Measurements from ENCODE around the gene NOPCHAP1. TPM values are rescaled to one million over a fixed set of nuclear protein-coding genes. Genes with fewer than 3 reads are reported as not detected.
"Not testable (repeated sequence)": the region's sequence is repeated elsewhere in the genome, so short reads cannot be mapped to it uniquely, and the experiment has no call there.

The NOPCHAP1 gene
- total and polyA plus RNA-seq, 2 of the 4 experiments (the other 2 are of a cell fraction) = 5.6 to 9.3 TPM

- Histone ChIP-seq H3K27ac (ENCODE audit: insufficient read depth, low read length) (no peak overlapping the region), H3K27me3 (ENCODE audit: control insufficient read depth, insufficient read depth, low read length) (peaks cover 3% of the 10 kb centered on the region), H3K79me1 (ENCODE audit: low read depth in 1 of 2, low read length in 2 of 2) (no peaks in the 10 kb centered on the region), H3K4me3 (ENCODE audit: insufficient read depth, low read depth, low read length) (no peak overlapping the region), H2BK15ac (ENCODE audit: low read depth, low read length) (no peak overlapping the region), H3K23ac (ENCODE audit: low read depth, low read length) (no peak overlapping the region), H3K18ac (ENCODE audit: low read depth, low read length) (no peak overlapping the region), H3K9ac (ENCODE audit: low read depth, low read length) (no peak overlapping the region), H3K56ac (ENCODE audit: extremely low read depth, insufficient read depth, low read length) (no peak overlapping the region), H2AFZ (replicated peaks; ENCODE audit: low read length, poor library complexity) (no peak overlapping the region), H2BK20ac (ENCODE audit: low read depth, low read length) (no peak overlapping the region), H2AK5ac (ENCODE audit: low read depth, low read length) (no peak overlapping the region), H3K14ac (replicated peaks; ENCODE audit: low read depth, low read length) (no peak overlapping the region), H4K91ac (ENCODE audit: insufficient read depth, low read depth, low read length) (no peak overlapping the region), H4K5ac (ENCODE audit: low read depth, low read length) (no peak overlapping the region), H2AK9ac (replicated peaks; ENCODE audit: low read depth, low read length, poor library complexity) (no peak overlapping the region), H3K4me1 (ENCODE audit: control insufficient read depth, insufficient read depth, low read length) (no peaks in the 10 kb centered on the region), H4K20me1 (ENCODE audit: insufficient read depth, low read length) (no peaks in the 10 kb centered on the region), H3K9me1 (ENCODE audit: insufficient read depth, low read length) (0 out of 2 replicates have a peak, but pooled peaks cover 3% of the 10 kb centered on the region), H2BK5ac (ENCODE audit: low read depth, low read length, poor library complexity, severe bottlenecking) (no peak overlapping the region), H4K8ac (ENCODE audit: low read depth in 2 of 2, low read length in 2 of 2) (no peak overlapping the region), H3K36me3 (ENCODE audit: control insufficient read depth, insufficient read depth, low read length) (no peaks in the 10 kb centered on the region), H2BK120ac (ENCODE audit: low read depth, low read length) (no peak overlapping the region), H3K4me2 (ENCODE audit: low read depth, low read length) (no peak overlapping the region), H3K9me3 (ENCODE audit: control insufficient read depth, insufficient read depth, low read length) (no peaks in the 10 kb centered on the region), H3K4ac (ENCODE audit: low read depth, low read length) (no peak overlapping the region)
- BruUV-seq (replicated peaks) = no TSS peak
- WGBS, 2 experiments (ENCODE audit: extremely low coverage in 2 of 2, insufficient read length in 1 of 2) = 81% methylated on average over 6 of the region's 8 CpGs; no CpG with 5 or more reads in 1 of the 2 experiments
- DNase-seq (no peak), ATAC-seq (ENCODE audit: low read depth) (no peak)
- in situ Hi-C loops (cut with MboI; ENCODE audit: low sequenced_read_pairs) (no loop called here), intact Hi-C loops (cut with micrococcal nuclease) (no loop called here), dilution Hi-C loops (cut with HindIII; ENCODE audit: low sequenced_read_pairs, unreplicated experiment) (no loop called here)
- ChIA-PET POLR2A (ENCODE audit: unreplicated experiment) (no interaction called here), CTCF (no interaction called here)
- TF ChIP-seq MAZ (IDR thresholded peaks at IDR 0.05; ENCODE audit: borderline replicate concordance, low read depth, low read length) (no peak), BHLHE40 (IDR thresholded peaks at IDR 0.05; ENCODE audit: low read depth, low read length) (no peak), RFX5 (IDR thresholded peaks at IDR 0.05; ENCODE audit: low read depth, low read length) (no peak), SMC3 (IDR thresholded peaks at IDR 0.05; ENCODE audit: low read depth, low read length) (no peak), FOS (IDR thresholded peaks at IDR 0.05; ENCODE audit: low read depth, low read length) (no peak), USF2 (IDR thresholded peaks at IDR 0.05; ENCODE audit: low read depth, low read length) (no peak), CHD1 (IDR thresholded peaks at IDR 0.05; ENCODE audit: low read depth, low read length) (no peak), POLR2A (IDR thresholded peaks at IDR 0.05; ENCODE audit: low read depth, low read length) (no peak), NFE2L2 (IDR thresholded peaks at IDR 0.05; ENCODE audit: low read depth, low read length) (no peak)
Observed at GRCh38 chr12:104976703-104977102, 9.4 kb upstream of the NOPCHAP1 start.

- H4K20me1 ChIP-seq (ENCODE audit: insufficient read depth, low read length); POLR2A ChIA-PET (ENCODE audit: unreplicated experiment); H3K56ac ChIP-seq (ENCODE audit: extremely low read depth, insufficient read depth, low read length): not testable (repeated sequence)
Observed at GRCh38 chr12:104977688-104978087, 8.4 kb upstream of the NOPCHAP1 start.

More at GRCh38 chr12:104977688-104978087, 8.4 kb upstream of the NOPCHAP1 start:
- in situ Hi-C loops (cut with MboI; ENCODE audit: low sequenced_read_pairs); H3K23ac ChIP-seq (ENCODE audit: low read depth, low read length); H4K5ac ChIP-seq (ENCODE audit: low read depth, low read length); H2BK5ac ChIP-seq (ENCODE audit: low read depth, low read length, poor library complexity, severe bottlenecking); H2AK5ac ChIP-seq (ENCODE audit: low read depth, low read length); H3K9me1 ChIP-seq (ENCODE audit: insufficient read depth, low read length); H3K4ac ChIP-seq (ENCODE audit: low read depth, low read length); H4K91ac ChIP-seq (ENCODE audit: insufficient read depth, low read depth, low read length); H2BK15ac ChIP-seq (ENCODE audit: low read depth, low read length); intact Hi-C loops (cut with micrococcal nuclease); H2AK9ac ChIP-seq (replicated peaks; ENCODE audit: low read depth, low read length, poor library complexity); H3K14ac ChIP-seq (replicated peaks; ENCODE audit: low read depth, low read length); H3K18ac ChIP-seq (ENCODE audit: low read depth, low read length); ATAC-seq (ENCODE audit: low read depth); H4K8ac ChIP-seq (ENCODE audit: low read depth in 2 of 2, low read length in 2 of 2); H3K9me3 ChIP-seq (ENCODE audit: control insufficient read depth, insufficient read depth, low read length); H3K27me3 ChIP-seq (ENCODE audit: control insufficient read depth, insufficient read depth, low read length); H3K27ac ChIP-seq (ENCODE audit: insufficient read depth, low read length); CTCF ChIA-PET; BruUV-seq (replicated peaks); dilution Hi-C loops (cut with HindIII; ENCODE audit: low sequenced_read_pairs, unreplicated experiment); DNase-seq; H3K4me1 ChIP-seq (ENCODE audit: control insufficient read depth, insufficient read depth, low read length); H2BK120ac ChIP-seq (ENCODE audit: low read depth, low read length); H3K79me1 ChIP-seq (ENCODE audit: low read depth in 1 of 2, low read length in 2 of 2); H2BK20ac ChIP-seq (ENCODE audit: low read depth, low read length); H3K4me3 ChIP-seq (ENCODE audit: insufficient read depth, low read depth, low read length); H3K4me2 ChIP-seq (ENCODE audit: low read depth, low read length); H3K36me3 ChIP-seq (ENCODE audit: control insufficient read depth, insufficient read depth, low read length); H3K9ac ChIP-seq (ENCODE audit: low read depth, low read length); H2AFZ ChIP-seq (replicated peaks; ENCODE audit: low read length, poor library complexity): not testable (repeated sequence)
- WGBS, 2 experiments (ENCODE audit: extremely low coverage in 2 of 2, insufficient read length in 1 of 2) = 73% methylated on average over 2 of the region's 15 CpGs; no CpG with 5 or more reads in 1 of the 2 experiments

Data from IMR-90 (cell line).